K562 (cell line): ENCODE measurements around the gene ACRV1. TPM values are rescaled to one million over a fixed set of nuclear protein-coding genes. Genes with fewer than 3 reads are reported as not detected.

Source experiments
- ARHGAP35 ChIP-seq: fragments of 450-650 bp; IDR thresholded peaks from 2 replicates; pipeline ENCODE4 v1.6.1; 2018; ENCODE audit not compliant: partially characterized antibody
- ATF4 ChIP-seq: fragments of 450-650 bp; formaldehyde crosslinking; IDR thresholded peaks from 2 replicates; pipeline ENCODE4 v1.4.0; 2022; ENCODE audit warnings: mild to moderate bottlenecking, moderate library complexity
- CBX3 ChIP-seq, 2 experiments: IDR thresholded peaks; 1 replicate in 1 of 2; 2 replicates in 1 of 2; pipeline ENCODE4 v1.6.1; 2012; ENCODE audit warnings: inconsistent platforms in 2 of 2, low read length in 2 of 2, borderline replicate concordance in 1 of 2, control low read depth in 1 of 2
- CEBPZ ChIP-seq: fragments of 150-350 bp; IDR thresholded peaks from 2 replicates; pipeline ENCODE4 v1.6.1; 2014; ENCODE audit warnings: low read depth, mild to moderate bottlenecking, low read length, borderline replicate concordance
- DMBX1 ChIP-seq: fragments of 250-450 bp; sonication (Bioruptor Pico); IDR thresholded peaks from 2 replicates; pipeline ENCODE4 v1.8.0; 2022; ENCODE audit warnings: inconsistent platforms, mild to moderate bottlenecking, moderate library complexity, borderline replicate concordance
- GATAD2A ChIP-seq: fragments of 450-650 bp; IDR thresholded peaks from 2 replicates; pipeline ENCODE4 v1.6.1; 2017
- GATAD2B ChIP-seq: fragments of 450-650 bp; IDR thresholded peaks from 2 replicates; pipeline ENCODE4 v1.6.1; 2017; ENCODE audit warnings: mild to moderate bottlenecking, borderline replicate concordance
- HDAC1 ChIP-seq, 2 experiments: fragments of 450-650 bp; IDR thresholded peaks; 2 replicates each; pipeline ENCODE4 v1.6.1; 2016 to 2017; ENCODE audit warnings: inconsistent platforms in 1 of 2, mild to moderate bottlenecking in 1 of 2, moderate library complexity in 1 of 2
- HES1 ChIP-seq: fragments of 450-650 bp; IDR thresholded peaks from 2 replicates; pipeline ENCODE4 v1.6.1; 2016; ENCODE audit warnings: low read depth, mild to moderate bottlenecking, moderate library complexity
- HNRNPUL1 ChIP-seq: fragments of 200-400 bp; formaldehyde crosslinking; IDR thresholded peaks from 2 replicates; pipeline ENCODE4 v1.6.1; 2017; ENCODE audit warnings: low read length
- KLF13 ChIP-seq: fragments of 450-650 bp; IDR thresholded peaks from 2 replicates; pipeline ENCODE4 v1.6.1; 2016; ENCODE audit warnings: missing genetic modification characterization, low read depth, mild to moderate bottlenecking, missing compliant biosample characterization, moderate library complexity, borderline replicate concordance
- LEF1 ChIP-seq: fragments of 450-650 bp; IDR thresholded peaks from 2 replicates; pipeline ENCODE4 v1.6.1; 2016; ENCODE audit warnings: mild to moderate bottlenecking
- MEF2A ChIP-seq: IDR thresholded peaks from 2 replicates; pipeline ENCODE4 v1.6.1; 2011; ENCODE audit warnings: low read depth, mild to moderate bottlenecking, low read length, moderate library complexity; ENCODE audit not compliant: control insufficient read depth
- MEF2D ChIP-seq: conservative IDR thresholded peaks from 2 replicates; pipeline ENCODE4 v1.6.1; 2016; ENCODE audit warnings: low read depth, missing genetic modification characterization, missing compliant biosample characterization
- MXI1 ChIP-seq: IDR thresholded peaks from 2 replicates; pipeline ENCODE4 v1.6.1; 2011; ENCODE audit warnings: low read depth, mild to moderate bottlenecking, improper control_type of control experiment, low read length
- NFIX ChIP-seq: fragments of 250-450 bp; sonication (Bioruptor Pico); IDR thresholded peaks from 2 replicates; pipeline ENCODE4 v1.4.0; 2020; ENCODE audit warnings: low read depth, mild to moderate bottlenecking, moderate library complexity
- PML ChIP-seq: IDR thresholded peaks from 2 replicates; pipeline ENCODE4 v1.6.1; 2012; ENCODE audit warnings: low read length, inconsistent platforms
- RBFOX2 ChIP-seq: fragments of 200-400 bp; formaldehyde crosslinking; IDR thresholded peaks from 2 replicates; pipeline ENCODE4 v1.6.1; 2017; ENCODE audit warnings: low read depth, mild to moderate bottlenecking, low read length, moderate library complexity
- SAFB ChIP-seq: fragments of 200-400 bp; formaldehyde crosslinking; IDR thresholded peaks from 2 replicates; pipeline ENCODE4 v1.6.1; 2017; ENCODE audit warnings: low read depth, low read length, borderline replicate concordance
- SMAD3 ChIP-seq: fragments of 450-650 bp; formaldehyde crosslinking; conservative IDR thresholded peaks from 2 replicates; pipeline ENCODE4 v1.4.0; 2020; ENCODE audit warnings: mild to moderate bottlenecking
- TGIF2 ChIP-seq: sonication (generic); formaldehyde crosslinking; IDR thresholded peaks from 2 replicates; pipeline ENCODE4 v1.8.1; 2022; ENCODE audit warnings: mild to moderate bottlenecking, missing genetic modification reagents, moderate library complexity
- ZEB2 ChIP-seq: fragments of 450-650 bp; IDR thresholded peaks from 2 replicates; pipeline ENCODE4 v1.6.1; 2016
- ZFP30 ChIP-seq: fragments of 250-450 bp; sonication (Bioruptor Pico); IDR thresholded peaks from 2 replicates; pipeline ENCODE4 v1.8.0; 2022; ENCODE audit warnings: moderate library complexity, mild to moderate bottlenecking, inconsistent platforms, borderline replicate concordance
- ZNF146 ChIP-seq: IDR thresholded peaks from one replicate; pipeline ENCODE4 v1.6.1; 2018; ENCODE audit warnings: missing compliant biosample characterization; ENCODE audit not compliant: unreplicated experiment
- ZNF311 ChIP-seq: fragments of 250-450 bp; sonication (Bioruptor Pico); IDR thresholded peaks from 2 replicates; pipeline ENCODE4 v1.4.0; 2020; ENCODE audit warnings: mild to moderate bottlenecking, moderate library complexity
- ZNF583 ChIP-seq: fragments of 250-450 bp; sonication (Bioruptor Pico); IDR thresholded peaks from 2 replicates; pipeline ENCODE4 v1.4.0; 2020
- polyA plus RNA-seq, 8 experiments: library from polyadenylated mRNA; depleted of rRNA in 4 of 8; stranded (reverse) in 5 of 8; unstranded in 3 of 8; fragments of >200 nt; fragmentation: Nextera tagmentation in 2 of 8; fragmentation: Illumina TruSeq in 1 of 8; extraction: Ambion mirVana in 2 of 8; extraction: Trizol in 1 of 8; gene quantifications; 2 replicates each; pipeline versions ENCODE4 v1.2.1 to v1.2.3, GENCODE V29; 2011 to 2014; ENCODE audit warnings: inconsistent platforms in 1 of 8, missing spikeins in 1 of 8
- total RNA-seq, 7 experiments: library from RNA; depleted of rRNA in 6 of 7; stranded (reverse); fragments of >200 nt in 6 of 7; fragmentation: Illumina TruSeq in 2 of 7; extraction: Trizol in 2 of 7; gene quantifications; 2 replicates each; pipeline versions ENCODE4 v1.2.1 to v1.2.3, GENCODE V29; 2011 to 2021; ENCODE audit warnings: low replicate concordance in 1 of 7

The ACRV1 gene
- total and polyA plus RNA-seq, 9 of the 15 experiments (the other 6 are each of a cell fraction or from before 2014, with no cell fraction given) = 0.22 to 0.25 TPM; not detected in 7

GRCh38 chr11:125625630-125626287, 54.9 kb downstream of the ACRV1 start (continued):
- TF ChIP-seq ZNF311 (CRISPR knock-in tag) (no peak), CEBPZ (no peak), GATAD2A (peak; percentile 78), SAFB (no peak), TGIF2 (CRISPR knock-in tag) (no peak), ATF4 (no peak; the same call in 1 of the 2 replicates), ARHGAP35 (no peak), HES1 (peak; percentile 50; the same call in 1 of the 2 replicates), MEF2D (tag) (peak; percentile 27; the same call in 1 of the 2 replicates), ZNF146 (CRISPR knock-in tag) (no peak), KLF13 (0 out of 2 replicates have a peak, but pooled peaks have one; percentile 19), LEF1 (no peak; the same call in none of the 2 replicates), MEF2A (no peak), NFIX (CRISPR knock-in tag) (no peak), ZFP30 (CRISPR knock-in tag) (no peak), MXI1 (no peak), CBX3 (IDR thresholded peaks at IDR 0.05; ENCODE audit: borderline replicate concordance in 1 of 2, low read length in 2 of 2) (no peak), HDAC1 (IDR thresholded peaks at IDR 0.05) (peak in 1 of 2 experiments; percentile 96; a peak in 2 of 4 replicates), GATAD2B (no peak), HNRNPUL1 (no peak), RBFOX2 (peak; percentile 98), PML (peak; percentile 81), DMBX1 (CRISPR knock-in tag) (peak; percentile 39; the same call in 1 of the 2 replicates), ZEB2 (peak; percentile 39; the same call in 1 of the 2 replicates), ZNF583 (CRISPR knock-in tag) (no peak; the same call in 1 of the 2 replicates), SMAD3 (CRISPR knock-in tag) (no peak)
